LHCN-M2 (cell line): ENCODE results near the gene CD69. TPM values are rescaled to one million over a fixed set of nuclear protein-coding genes. Genes with fewer than 3 reads are reported as not detected.

Source experiments
- DNase-seq: peaks from one replicate; pipeline ENCODE4 v3.0.0-alpha.2; 2012; ENCODE audit warnings: low read depth
- total RNA-seq: library from RNA; depleted of rRNA; stranded (reverse); fragments of >200 nt; gene quantifications from 2 replicates; pipeline ENCODE4 v1.2.3, GENCODE V29; 2014

The CD69 gene
- total RNA-seq, 1 experiment from 2014 or later, result not detected

DNA sequence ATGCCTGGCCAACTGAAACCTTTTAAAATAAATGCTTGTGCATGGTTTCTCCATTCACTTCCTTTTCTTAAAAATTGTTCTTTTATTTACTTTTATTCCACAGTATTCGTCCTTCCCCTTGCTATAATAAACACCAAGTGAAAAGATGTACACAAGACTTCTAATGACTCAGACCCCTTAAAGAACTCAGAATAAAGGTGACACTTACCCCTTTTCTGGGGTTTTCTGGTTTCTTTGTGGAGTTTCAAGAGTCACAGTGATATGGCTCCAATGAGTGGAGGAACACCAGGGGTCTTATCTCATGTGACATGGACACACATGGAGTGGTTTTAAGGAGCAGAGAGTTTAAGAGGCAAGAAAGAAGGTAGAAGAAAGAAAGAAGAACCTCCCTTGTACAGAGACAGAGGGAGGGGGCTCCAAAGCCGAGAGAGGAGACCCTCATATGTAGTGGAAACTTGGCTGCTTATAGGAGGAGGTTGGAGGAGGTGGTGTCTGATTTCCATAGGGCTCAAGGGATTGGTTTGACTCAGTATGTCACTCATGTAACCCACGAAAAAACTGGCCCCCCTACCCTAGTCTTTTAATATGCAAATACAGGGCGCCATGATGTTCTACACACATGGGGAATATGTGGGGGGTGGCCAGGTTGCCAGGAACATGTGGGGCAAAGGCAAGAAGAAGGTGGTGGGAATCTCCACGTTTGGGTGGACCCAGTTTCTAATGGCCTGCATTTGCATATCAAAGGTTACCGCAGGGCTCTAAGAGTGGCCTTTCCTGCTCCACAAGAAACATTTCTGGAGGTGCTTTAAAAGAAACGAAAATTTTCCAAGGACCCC is 22.1 kb upstream of the CD69 start:
- DNase-seq, result no peak

DNA sequence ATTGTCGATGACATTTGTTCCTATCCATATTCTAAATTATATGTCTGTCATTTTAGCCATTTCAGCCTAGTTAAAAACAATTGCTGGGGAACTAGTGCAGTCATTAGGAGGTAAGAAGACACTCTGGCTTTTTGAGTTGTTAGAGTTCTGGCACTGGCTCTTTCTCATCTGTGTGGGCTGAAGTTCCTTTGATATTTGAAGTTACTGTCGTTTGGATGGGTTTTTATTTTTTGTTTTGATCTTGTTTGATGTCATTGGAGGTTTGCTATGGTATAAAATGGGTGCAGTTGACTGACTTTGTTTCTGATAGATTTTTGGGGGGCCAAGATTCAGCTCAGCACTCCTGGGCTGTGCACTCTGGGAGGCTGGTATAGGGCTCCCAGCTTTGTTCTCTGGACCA is 20.7 kb upstream of the CD69 start:
- no peak for DNase-seq

DNA sequence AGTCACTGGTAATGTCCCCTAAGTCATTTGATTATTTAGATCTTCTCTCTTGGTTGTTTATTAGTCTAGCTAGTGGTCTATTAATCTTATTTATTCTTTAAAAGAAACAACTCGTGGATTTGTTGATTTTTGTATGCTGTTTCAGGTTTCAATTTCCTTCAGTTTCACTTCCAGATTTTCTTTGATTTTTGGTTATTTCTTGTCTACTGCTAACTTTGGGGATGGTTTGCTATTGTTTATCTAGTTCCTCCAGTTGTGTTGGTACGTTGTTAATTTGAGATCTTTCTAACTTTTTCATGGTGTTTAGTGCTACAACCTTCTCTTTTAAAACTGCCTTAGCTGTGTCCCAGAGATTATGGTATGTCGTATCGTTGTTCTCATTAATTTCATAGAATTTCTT is 18.5 kb upstream of the CD69 start:
- DNase-seq, result no peak

DNA sequence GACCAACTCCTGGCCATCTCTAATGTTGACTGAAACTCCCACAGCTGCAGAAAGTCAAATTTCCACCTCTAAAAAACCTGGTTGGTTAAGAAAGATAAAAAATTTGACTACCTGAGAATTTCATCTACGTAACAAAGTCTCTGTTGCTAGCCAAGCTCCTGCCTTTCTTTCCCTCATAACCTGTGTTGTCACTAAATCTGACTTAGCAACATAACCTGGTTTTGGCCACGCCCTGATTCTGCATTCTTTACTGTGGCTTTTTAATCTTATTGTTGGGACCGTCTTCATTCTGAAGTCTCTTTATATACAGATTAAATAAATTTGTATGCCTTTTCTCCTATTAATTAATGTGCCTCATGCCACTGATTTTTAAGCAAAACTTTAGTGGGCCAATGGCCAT is 16.1 kb upstream of the CD69 start:
- no peak for DNase-seq

DNA sequence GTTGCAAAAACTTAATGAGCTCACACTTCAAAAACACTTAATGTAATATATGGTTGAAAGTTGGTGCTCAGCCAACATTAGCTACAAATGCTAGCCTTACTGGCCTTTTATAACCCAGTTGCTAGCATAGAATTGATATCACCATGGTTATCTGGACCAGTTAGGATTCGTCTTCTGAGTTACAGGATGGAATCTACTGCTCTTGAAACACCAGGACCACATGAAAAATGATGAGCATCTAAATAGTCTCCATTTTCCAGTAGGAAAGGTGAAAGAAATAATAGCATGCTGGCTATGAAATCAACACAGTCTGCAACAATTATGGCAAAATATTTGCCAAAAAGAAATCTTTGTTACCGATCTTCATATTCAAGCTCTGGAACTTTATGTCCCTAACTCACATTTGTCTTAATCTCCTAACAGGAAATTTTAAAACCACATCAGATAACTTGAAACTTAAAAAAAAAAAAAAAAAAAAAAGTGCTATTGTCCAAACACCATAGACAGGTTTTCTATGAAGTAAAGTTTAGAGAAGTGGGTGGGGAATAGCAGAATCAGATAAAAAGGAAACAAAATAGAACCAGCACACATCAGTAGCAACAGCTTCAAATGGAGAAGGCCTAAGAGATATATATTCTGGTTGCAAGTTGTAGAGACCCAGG is 12.6 kb upstream of the CD69 start:
- no peak for DNase-seq

DNA sequence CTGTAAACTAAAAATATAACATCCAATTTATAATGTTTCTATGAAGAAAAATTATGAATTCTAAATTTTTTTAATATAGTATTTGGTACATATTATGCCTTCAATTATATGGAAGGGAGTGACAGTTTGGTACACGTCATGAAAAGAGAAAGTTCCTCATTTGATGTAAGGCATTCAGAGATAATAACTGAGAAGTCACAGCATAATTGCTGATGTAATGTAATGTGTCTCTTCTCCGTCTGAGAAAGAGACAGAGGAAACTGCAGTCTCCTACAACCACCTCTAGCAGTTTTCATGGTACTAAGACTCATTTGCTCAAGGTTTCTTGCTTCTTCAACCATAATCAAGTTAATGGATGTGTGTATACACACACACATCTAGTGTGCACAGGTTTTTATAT is 2.3 kb upstream of the CD69 start:
- DNase-seq, result no peak

DNA sequence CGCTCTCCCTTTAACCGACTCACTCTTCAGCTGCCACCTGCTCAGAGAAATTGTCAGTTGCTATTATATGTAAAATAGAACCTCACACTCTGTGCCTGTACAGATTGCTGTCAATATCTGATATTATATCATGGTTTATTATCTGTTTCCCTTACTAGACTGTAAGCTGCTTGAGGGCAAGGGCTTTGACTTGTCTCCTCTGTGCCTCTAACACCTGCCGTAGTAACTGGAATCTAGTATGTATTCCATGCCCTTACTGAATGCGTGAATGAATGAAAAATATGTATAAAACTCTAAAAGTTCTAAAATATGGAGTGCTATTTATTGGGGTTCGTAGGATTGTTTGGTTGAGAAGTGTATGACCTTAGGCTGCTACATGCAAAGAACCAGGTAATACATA is 1.7 kb upstream of the CD69 start:
- DNase-seq, result no peak

DNA sequence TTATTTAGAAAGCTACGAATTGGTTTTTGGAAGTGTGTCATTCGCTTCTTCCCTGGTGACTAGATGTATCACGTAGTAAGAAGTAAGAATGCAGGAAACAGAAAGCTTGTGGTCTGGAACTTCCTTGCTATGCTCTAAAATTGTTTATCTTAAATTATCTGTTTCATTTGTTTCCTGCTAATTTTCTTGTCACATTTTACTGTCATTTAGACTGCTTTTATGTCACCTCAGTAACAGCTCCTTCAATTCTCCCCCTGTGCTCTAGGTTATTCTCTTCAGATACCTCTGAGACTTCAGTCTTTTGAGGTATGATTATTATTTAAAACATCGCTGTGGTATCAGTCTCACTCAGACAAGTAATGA is 699 bp upstream of the CD69 start:
- DNase-seq, result no peak

DNA sequence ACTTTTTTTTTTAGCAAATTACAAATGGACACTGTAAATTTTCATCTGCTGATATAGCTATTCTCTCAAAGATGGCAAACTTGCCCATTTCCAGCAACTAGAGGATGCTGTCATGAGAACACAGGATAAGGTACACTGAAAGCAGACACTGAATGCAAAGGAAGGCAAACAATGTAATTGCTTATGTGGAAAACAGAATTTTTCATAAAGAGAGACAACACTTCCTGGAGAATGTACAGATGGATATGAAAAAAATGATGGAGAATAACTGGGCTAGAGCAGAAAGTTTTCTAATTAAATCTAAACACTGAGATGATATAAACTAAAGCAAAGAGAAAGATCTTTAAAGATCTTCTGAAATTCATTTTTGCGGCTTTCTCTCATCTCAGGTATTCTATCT is 581 bp downstream of the CD69 start:
- DNase-seq, result no peak

DNA sequence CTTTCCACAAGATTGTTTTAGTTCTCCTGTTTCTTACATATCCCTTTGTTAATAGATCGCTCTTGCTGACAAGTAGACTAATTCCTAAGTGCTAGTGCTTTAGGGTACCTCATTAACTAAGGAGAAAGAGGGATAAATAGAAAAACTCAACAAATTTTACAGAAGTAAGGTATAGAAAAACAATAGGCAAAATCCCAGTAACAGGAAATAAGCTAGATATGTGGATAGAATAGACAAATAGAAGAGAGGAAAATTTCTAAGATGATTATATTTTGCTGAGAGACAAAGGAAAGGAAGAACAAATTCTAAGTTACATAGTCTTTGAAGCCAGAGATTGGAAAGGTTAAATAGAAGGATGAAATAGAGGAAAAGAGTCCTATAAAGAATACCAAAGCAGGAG is 1.0 kb downstream of the CD69 start:
- no peak for DNase-seq

DNA sequence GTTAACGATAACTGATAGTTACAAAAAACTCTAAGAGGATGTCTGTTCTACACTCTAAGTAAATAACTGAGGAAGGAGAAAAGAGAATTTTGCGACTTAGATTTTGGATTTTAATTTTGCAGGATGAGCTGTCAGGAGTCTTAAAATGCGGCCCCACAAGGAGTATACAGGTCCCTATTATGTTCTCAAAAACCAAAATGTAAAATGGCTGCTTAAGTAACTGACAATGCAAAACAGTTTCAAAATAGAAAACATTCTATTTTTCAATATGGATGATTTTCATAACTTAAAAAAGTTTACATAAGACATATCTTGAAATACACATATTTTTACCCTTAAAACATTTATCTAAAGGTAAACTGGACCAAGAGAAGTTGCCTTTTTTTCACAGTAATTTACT is 2.6 kb downstream of the CD69 start:
- DNase-seq, result no peak

DNA sequence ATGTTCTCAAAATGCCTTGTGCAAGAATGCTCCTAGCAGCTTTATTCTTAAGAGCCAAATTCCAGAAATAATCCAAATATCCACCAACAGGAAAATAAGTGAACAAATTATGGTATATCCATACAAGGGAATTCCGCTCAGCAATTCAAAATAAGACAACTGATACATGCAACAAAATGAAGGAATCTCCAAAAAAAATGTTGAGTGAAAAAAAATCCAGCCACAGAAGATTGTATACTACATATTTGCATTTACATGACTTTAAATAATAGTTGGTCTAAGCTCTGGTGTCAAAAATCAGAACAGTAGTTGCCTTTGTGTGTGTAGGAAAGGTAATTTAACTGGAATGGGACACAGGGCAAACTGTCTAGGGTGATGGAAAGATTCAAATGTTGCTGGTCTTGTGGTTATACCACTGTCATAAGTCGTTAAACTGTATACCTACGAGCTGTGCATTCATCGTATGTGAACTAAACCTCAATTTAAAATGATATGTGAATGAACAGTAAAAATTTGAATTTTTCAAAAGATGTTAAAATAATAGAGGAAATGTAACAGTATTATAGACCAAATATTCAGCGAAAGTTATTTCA is 3.2 kb downstream of the CD69 start:
- DNase-seq, result no peak

DNA sequence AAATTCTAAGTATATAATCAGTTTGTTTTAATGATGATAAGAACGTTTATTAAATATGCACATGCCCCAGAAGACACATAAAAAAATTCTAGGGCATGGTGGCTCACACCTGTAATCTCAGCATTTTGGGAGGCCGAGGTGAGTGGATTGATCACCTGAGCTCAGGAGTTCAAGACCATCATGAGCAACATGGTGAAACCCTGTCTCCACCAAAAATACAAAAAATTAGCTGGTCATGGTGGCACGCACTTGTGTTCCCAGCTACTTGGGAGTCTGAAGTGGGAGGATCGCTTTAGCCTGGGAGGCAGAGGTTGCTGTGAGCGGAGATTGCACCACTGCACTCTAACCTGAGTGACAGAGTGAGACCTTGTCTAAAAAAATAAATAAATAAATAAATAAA is 4.0 kb downstream of the CD69 start:
- DNase-seq, result no peak

DNA sequence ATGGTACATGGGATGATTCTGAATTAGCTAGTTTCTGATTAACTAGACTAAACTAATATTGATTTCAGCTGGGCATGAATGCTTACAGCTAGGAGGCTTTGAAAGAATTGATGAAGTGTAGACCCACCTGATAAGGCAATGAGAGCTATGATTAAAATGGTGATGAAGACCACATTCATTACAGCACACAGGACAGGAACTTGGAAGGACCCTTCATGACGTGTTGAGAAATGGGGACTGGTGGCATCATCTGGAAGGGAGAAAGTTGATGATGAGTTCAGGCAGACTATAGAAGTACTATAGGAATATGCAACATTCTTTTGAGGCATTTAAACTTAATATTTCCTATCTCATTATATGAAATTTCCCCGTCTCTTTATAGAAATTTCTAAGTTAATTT is 4.5 kb downstream of the CD69 start:
- no peak for DNase-seq

DNA sequence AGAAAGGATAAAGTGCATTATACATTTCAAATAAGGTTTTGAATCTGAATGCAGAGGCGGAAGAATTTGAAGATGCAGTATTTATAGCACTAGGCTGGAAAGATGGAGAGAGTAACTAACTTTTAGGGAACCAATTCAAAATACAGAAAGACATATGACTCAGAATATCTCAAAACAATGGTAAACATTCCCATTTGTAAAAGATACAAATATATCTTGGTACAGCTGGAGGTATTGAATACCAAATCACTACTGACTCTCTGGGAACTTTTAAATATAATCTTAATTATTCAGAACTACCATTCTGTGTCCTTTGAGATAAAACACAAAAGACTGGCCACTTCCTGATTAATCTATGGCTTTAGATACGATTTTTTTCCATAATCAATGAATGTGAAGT is 5.1 kb downstream of the CD69 start:
- DNase-seq, result no peak

DNA sequence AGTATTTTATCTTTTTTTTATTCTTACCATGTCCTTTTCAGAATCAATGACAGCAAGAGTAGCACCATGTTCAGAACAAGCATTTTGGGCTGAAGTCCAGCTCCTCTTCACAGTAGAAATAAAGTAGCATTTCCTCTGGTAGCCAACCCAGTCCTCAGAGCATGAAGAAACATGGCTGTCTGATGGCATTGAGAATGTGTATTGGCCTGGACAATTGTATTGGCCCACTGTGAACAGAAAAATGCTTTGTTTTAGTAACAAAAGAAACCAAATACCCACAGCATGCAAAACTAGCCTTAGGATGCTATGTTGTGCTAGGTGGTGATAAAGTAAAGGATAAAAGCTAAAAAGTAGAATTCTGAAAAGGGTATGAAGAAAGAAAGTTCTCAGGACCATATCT is 5.7 kb downstream of the CD69 start:
- DNase-seq, result no peak

DNA sequence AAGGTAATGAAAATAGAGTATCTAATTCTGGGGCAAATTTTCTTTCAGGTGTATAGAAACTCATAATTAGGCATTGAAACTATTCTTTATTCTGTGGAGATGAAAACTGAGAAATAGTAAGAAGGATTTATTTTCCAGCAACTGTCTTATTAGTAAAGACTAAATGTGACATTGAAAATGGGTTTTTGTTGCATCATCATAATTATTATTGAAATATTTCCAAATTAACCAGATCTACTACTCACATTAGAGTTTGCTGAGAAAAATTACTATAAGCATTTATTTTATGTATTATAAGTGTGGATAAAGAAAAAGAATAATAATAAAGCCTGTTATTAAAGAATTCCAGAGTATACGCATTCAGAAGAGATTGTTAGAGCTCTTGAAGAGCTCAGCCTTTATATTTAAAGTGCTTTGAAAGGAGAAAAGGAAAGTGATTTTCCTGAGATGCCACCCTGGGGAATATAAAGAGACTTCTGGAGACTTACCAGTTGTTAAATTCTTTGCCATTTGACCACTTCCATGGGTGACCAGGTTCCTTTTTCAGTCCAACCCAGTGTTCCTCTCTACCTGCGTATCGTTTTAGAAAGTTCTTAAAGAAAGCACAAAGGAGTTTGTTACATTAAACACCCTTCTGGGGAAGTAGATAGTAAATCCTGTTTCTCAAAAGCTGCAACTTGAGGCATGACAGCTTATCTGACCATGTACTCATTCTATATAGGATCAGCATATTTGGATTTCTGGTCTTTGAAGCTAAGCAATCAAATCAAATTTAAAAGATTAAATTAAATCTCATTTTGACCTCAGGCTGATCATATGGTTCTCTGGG is 6.4 kb downstream of the CD69 start:
- no peak for DNase-seq

DNA sequence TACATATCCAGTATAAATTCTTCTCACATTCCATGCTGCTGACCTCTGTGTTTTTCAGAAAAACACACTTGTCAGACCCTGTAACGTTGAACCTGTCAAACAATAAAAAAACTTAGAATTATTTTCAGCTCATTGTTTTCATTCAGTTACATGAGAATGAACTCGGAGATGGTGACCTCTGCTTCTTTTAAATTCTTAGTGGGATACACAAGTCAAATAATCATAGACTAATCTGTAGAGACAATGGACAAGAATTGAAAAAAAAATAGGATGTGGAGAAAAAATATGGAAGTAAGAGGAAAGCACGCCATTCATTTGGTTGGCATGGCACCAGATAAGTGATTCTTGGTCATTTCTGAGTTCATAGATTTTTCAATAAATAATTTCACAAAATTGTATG is 7.2 kb downstream of the CD69 start:
- DNase-seq, result no peak

DNA sequence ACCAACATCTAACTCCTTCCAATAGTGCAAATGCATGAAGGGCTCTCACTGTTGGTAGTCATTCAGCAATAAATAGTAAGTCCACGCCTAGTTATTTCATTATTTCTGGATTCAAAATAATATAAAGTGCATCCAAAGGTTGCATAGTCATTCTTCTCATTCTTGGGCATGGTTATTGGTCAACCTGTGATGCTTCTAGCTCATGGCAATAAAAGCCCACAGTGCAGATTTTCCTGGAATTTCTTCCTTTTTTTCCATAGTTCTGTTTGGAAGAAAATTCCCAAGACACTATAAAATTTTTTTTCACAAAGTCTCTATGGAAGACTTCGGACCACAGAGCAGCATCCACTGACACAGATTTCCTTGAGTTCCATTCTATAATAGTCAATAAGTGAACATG is 7.6 kb downstream of the CD69 start:
- DNase-seq, result no peak

DNA sequence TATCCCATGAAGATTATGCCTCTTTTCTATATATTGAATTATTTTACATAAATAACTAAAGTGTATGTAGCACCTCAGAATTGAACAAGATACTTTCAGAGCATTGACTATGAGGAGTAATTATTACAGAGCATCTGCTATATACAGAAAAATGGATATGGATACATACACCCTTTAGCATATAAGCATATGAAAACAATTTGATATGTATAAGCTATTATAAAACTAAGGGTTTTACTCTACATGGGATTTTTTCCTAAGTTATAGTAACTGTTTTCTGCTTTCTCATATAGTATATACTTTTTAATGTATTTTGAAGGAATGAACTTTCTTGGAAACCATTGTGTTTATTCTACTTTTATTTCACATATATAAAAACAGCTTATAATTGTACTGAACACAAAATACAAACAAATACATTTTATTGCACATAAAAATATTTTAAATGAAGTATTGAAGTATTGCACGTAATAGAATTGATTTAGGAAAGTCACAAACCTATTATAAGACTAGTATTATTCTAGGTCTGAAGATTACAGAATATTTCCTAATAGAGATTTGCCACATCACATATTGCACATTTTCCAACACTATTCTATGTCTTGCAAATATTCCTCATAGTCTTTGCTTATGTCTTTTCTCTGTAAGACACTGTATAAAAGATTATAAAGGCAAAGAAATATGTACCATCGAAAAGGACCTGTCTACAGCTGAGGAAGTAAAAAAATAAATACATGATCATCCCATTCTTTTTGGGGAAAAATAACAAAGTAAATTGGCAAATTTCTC is 8.4 kb downstream of the CD69 start:
- DNase-seq, result no peak
